GM10248 (cell line): ENCODE results near the gene TACO1.

Source experiments
- CTCF ChIA-PET: fragments of 300-600 bp; sonication (Branson Sonifier 250); formaldehyde crosslinking; extraction: SDS; loops from one replicate; lab custom pipeline; 2021; ENCODE audit warnings: antibody characterized with exemption; lab: Yijun Ruan, JAX
- POLR2A ChIA-PET: fragments of 350-650 bp; sonication (Branson Sonifier 250); formaldehyde crosslinking; extraction: SDS; loops from one replicate; lab custom pipeline; 2020; ENCODE audit warnings: antibody characterized with exemption; lab: Yijun Ruan, JAX
- DNase-seq: peaks from one replicate; pipeline ENCODE4 v3.0.0; 2012; ENCODE audit errors: extremely low spot score
- TF ChIP-seq, protein P1 (sequence below): IDR thresholded peaks from 2 replicates; pipeline ENCODE4 v1.5.1; 2012; ENCODE audit warnings: mild to moderate bottlenecking, low read depth; ENCODE audit errors: extremely low read depth, missing control alignments, control extremely low read depth

TACO1 gene

DNA sequence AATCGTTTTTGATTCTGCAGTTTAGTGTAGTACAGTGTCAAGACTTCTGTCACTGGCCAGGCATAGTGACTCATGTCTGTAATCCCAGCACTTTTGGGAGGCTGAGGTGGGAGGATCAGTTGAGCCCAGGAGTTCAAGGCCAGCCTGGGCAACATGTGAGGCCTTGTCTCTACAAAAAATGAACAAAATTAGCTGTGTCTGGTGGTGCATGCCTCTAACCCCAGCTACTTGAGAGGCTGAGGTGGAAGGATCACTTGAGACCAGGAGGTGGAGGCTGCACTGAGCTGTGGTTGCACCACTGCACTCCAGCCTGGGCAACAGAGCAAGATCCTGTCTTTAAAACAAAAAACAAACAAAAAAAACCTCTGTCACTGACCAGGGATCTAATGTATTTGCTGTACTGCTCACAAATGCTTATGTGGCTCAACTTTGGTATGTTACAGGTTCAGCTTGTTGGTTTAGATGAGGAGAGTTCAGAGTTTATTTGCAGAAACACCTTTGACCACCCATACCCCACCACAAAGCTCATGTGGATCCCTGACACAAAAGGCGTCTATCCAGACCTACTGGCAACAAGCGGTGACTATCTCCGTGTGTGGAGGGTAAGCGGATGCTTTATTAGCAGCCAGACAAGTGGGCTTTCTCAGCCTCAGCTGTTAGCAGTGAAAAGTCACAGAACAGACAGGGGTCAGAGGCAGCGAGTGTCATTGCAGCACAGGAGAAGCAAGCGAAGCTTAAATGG, 22.5 kb upstream of the TACO1 start:
- no peak for DNase-seq
- TF ChIP-seq, protein P1, sequence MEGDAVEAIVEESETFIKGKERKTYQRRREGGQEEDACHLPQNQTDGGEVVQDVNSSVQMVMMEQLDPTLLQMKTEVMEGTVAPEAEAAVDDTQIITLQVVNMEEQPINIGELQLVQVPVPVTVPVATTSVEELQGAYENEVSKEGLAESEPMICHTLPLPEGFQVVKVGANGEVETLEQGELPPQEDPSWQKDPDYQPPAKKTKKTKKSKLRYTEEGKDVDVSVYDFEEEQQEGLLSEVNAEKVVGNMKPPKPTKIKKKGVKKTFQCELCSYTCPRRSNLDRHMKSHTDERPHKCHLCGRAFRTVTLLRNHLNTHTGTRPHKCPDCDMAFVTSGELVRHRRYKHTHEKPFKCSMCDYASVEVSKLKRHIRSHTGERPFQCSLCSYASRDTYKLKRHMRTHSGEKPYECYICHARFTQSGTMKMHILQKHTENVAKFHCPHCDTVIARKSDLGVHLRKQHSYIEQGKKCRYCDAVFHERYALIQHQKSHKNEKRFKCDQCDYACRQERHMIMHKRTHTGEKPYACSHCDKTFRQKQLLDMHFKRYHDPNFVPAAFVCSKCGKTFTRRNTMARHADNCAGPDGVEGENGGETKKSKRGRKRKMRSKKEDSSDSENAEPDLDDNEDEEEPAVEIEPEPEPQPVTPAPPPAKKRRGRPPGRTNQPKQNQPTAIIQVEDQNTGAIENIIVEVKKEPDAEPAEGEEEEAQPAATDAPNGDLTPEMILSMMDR, result no peak
- ChIA-PET POLR2A (interaction anchor here (0.6 kb wide), 1 partner anchor 151 kb away, joined by 5 read pairs; no protein-coding TSS in a partner anchor), CTCF (interaction anchor here (1.3 to 1.8 kb wide), 3 partner anchors 13 to 17 kb away, joined by 4 to 7 read pairs (median 4); no protein-coding TSS in a partner anchor)

DNA sequence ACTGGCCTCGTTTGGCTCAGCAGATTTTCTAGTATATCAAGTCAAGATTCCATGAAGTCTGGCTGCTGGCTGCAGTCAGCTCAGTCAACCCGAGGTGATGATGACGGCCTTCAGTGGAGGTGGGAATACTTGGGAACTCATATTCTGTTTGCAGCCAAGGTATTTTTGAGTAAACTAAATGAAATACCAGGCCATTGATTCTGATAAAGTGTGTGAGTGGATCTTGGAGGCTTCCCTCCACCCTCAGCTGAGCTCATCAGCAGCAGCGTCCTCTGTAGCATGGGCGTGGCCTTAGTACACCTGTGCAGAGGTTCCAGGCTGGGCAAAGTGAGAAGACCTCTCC, 22.0 kb upstream of the TACO1 start:
- CTCF ChIA-PET, result interaction anchor here (1.3 to 1.8 kb wide), 3 partner anchors 12 to 18 kb away, joined by 4 to 7 read pairs (median 4); no protein-coding TSS in a partner anchor
- no peak for DNase-seq
- TF ChIP-seq, protein P1, result no peak
- POLR2A ChIA-PET, result no interaction called here

DNA sequence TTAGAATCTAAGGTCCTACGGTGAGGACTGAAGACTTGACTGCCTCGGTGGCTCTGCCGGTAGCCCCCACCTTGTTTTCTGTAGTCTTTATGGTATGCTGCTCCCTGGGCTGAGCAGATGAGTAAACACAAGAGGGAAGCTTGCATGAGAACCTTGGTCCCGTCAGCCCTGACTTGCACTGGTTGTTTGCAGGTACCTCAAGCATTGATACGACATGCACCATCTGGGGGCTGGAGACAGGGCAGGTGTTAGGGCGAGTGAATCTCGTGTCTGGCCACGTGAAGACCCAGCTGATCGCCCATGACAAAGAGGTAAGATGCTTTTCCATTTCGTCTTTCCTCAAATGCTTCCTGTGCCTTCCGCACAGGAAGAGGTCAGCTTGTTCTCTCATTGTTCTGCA, 21.1 kb upstream of the TACO1 start:
- ChIA-PET POLR2A (no interaction called here), CTCF (interaction anchor here (1.3 to 1.8 kb wide), 2 partner anchors 11 to 19 kb away, joined by 4 read pairs; no protein-coding TSS in a partner anchor)

DNA sequence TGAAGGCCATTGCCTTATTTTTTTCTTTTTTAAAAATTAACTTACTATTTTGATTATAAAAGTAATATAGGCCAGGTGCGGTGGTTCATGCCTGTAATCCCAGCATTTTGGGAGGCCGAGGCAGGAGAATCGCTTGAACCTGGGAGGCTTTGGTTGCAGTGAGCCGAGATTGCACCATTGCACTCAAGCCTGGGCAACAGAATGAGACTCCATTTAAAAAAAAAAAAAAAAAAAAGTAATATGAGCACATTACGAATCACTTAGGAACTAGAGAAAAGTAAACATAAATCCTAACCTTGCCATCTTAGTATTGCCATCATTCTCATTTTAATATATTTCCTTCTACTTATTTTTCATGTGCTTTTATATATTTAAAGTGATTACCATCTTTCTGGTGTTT, 12.9 kb upstream of the TACO1 start:
- CTCF ChIA-PET, result interaction anchor here (1.7 kb wide), 1 partner anchor 24 kb away, joined by 3 read pairs; no protein-coding TSS in a partner anchor
- POLR2A ChIA-PET, result no interaction called here
- TF ChIP-seq, protein P1, result no peak
- no peak for DNase-seq

More for the DNA sequence above, 21.1 kb upstream of the TACO1 start:
- TF ChIP-seq, protein P1, result no peak
- DNase-seq, result no peak

DNA sequence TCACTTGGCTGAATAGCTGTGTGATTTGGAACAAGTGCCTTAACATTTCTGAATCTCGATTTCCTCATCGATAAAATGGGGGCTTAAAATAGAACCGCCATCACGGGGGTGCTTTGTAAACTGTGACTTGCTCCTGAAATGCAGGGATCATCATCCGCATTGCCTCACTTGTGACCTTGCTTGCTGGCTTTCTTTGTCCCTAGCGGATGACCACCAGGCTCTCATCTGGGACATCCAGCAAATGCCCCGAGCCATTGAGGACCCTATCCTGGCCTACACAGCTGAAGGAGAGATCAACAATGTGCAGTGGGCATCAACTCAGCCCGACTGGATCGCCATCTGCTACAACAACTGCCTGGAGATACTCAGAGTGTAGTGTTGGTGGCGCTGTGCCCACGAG, 11.9 kb upstream of the TACO1 start:
- CTCF ChIA-PET, result interaction anchor here (1.7 kb wide), 1 partner anchor 23 kb away, joined by 3 read pairs; no protein-coding TSS in a partner anchor
- POLR2A ChIA-PET, result no interaction called here
- DNase-seq, result no peak
- TF ChIP-seq, protein P1, result no peak

DNA sequence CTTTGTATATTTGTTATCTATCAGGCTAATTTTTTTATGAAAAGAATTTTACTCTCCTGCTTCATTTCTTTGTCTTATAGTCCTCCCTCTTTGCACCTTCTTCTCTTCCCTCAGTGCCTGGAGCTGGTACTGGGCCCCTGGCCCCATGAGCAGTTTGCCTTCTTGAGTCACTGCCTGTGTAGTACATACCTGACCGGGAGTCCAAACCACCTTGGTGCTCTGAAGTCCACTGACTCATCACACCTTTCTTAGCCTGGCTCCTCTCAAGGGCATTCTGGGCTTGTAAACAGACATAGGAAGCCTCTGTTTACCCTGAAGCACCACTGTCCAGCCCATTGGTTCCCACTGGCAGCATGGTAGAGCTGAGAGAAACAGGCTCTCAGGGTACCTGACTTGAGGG, 11.0 kb upstream of the TACO1 start:
- ChIA-PET CTCF (no interaction called here), POLR2A (no interaction called here)
- DNase-seq, result no peak
- TF ChIP-seq, protein P1, result no peak
